ENCODE results near the gene ESRP2.

Gene ESRP2

DNA sequence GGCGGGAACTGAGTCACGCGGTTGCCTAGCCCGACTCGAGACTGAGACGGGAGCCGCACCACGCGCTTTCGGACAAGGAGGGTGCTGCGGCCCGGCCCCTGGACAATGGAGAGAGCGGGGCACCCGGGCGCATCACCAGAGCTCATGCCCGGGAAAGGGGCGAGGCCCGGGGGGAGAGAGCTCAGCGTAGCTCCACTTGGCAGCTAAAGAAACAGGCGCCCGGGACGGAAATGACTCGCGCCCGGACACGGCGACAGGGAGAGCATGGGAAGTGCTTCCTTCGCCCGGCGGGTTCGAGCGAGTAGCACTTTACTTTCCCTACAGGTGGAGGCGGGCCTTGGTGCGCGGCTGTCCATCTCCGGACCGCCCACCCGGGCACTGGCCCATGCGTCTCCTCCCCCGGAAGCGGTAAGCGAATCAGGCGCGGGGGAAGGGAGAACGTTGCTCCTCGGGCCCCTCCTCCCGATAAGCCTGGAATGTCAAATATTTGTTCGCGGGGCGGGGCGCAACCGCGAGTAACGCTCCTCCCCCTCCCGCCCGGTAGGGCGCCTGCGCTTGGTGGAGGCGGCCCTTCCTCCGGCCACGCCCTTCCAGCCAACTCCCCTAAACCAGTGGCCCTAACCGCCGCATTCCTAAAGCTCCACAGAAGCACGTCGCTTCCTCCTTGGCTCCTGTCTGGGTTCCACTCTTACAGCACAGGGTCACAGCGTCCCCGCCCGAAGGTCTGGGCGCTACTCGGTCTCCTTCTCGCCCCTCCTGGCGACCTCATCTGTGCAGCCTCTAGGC, 1.5 kb upstream of the ESRP2 start:
- DNase-seq (ENCODE audit: low read depth) = peak; percentile 83

DNA sequence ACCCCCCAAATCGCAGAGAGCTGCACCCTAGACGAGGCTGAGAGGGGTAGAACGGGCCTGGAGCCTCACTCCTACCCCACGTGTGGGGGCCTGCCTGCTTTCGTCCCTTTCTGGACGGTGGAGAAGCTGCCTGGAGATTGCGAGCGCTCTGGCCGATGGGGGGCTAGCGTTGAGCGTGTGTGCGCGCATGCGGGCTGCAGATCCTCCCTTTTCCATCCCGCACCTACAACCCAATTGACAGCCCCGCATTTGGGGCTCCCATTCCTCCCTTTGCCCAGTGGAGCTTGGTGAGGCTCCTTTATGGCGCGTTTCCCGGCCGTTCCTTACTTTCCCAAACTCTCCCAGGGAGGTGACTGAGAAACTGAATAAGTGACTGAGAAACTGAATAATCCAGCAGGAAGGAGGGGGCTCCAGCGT, 907 bp upstream of the ESRP2 start:
- no peak for DNase-seq (ENCODE audit: low read depth)

DNA sequence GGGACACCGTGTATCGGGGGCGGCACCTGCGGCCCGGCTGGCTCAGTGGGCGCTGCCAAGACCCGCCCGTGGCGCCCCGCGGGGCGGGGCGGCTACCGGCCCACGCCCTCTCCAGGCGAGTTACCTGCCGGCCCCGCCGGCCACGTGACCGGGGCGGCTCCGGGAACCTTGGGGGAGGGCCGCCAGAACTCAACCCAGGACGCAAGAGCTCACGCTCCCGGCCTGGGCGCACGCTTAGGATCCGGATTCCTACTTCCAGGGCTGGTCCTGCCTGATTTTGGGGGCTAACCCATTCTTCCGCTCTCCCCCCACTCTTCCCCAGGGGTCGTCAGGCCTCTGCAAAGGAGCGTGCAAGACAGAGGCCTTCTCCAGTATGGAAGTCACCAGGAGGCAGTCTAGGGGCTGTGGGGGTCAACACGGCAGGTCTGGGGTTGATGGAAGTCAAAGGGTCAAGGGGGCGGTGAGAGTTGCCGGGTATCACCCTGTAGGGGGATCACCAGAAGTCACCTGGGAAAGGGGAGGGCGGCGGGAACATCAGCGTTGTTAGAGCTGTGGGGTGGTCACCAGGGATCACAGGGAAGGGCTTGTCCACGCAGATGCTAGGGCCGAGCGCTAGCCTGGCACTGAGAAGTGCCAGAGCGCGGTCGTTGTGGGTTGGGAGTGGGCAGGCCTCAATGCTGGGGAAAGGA, 354 bp upstream of the ESRP2 start:
- DNase-seq (ENCODE audit: low read depth) = peak; percentile 33

DNA sequence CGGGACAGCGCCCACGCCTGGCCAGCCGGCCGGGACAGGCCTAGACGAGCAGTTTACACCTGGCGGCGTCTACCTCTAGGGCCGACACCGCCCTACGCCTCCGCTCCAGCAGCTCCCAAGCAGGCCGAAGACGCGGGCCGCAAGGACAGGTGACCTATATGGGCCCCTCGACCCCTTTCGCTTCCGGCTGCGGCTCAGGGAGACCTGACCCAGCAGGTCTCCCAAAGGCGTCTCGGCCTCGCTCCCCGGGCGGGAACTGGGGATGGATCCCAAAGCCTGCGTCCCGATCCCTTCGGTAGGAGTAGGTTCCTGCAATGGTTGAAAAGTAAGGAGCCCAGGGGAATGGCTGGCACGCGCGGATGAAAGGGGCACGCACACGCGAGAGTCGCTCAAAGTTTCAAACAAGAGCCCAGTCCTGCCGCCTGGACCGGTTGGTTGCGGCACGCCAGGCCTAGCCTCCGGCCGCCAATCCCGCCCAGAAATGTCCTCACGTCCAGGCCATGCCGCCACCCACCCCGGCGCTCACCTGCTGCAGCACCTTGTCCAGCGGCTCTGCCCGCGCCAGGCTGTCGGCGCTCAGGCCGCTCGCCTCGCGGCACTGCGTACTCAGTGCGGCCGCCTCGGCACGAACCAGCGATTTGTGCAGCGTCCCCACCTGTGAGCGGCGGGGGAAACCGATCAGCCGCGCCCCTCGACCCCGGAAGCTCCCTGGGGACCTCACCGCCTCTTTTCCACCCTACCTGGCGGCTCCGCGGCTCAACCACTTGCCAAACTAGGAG, 630 bp downstream of the ESRP2 start:
- DNase-seq (ENCODE audit: low read depth) = no peak

DNA sequence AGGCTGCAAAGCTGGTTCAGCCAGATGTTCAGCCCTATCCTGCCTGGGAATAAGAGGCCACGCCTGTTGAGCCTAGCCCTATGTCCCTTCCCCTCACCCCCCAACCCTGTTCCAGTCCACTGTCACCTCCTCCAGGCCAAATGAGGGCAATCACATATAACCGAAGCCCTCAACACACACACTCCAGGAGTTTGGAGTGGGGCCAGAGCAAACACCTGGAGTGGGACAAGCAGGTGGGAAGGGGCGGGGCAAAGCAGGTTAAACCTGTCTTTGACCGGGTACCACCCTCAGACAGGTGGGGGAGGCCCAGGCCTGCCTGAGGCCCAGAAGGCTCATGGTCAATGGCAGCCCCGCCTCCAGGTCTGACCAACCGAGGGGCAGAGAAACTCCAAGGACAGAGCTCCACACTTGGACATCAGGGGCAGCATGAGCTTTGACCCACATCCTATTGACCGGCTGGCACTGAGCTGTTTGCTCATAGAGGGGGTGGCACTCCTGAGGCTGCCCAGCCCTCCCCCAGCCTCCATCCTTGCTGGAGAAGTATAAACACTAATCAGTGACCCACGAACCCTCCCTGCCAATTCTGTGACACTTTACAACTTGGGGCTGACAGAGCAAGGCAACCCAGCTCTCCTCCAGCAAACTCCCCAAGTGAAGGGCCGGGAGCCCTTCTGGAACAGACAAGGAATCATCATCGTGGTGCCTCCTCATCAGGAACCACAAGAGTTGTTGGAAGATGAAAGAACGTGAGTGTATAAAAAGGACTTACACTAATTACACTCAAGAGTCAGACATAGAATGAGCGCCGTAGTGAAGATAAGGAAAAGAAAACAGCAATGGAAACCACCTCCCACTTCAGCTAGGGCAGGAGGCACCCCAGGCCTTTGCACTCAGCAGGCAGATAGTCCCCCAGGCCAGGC, 1.5 kb downstream of the ESRP2 start:
- DNase-seq (ENCODE audit: low read depth) = no peak

DNA sequence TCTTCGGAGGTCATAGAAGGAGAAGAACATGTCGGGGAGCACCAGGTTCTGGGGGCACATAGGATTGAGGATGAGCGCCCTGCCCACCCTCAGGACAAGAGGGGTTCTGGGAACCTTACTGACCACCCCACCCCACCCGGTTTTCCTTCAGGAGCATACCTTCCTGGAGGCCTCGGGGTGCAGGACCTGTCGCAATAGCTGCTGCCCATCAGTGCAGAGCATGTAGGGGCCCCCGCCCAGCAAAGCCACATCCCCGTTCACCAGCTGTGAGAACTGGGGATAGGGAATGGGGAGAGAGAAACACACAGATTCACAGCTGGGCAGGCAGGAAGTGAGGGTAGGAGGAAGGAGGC, 2.1 kb downstream of the ESRP2 start:
- DNase-seq (ENCODE audit: low read depth) = no peak

DNA sequence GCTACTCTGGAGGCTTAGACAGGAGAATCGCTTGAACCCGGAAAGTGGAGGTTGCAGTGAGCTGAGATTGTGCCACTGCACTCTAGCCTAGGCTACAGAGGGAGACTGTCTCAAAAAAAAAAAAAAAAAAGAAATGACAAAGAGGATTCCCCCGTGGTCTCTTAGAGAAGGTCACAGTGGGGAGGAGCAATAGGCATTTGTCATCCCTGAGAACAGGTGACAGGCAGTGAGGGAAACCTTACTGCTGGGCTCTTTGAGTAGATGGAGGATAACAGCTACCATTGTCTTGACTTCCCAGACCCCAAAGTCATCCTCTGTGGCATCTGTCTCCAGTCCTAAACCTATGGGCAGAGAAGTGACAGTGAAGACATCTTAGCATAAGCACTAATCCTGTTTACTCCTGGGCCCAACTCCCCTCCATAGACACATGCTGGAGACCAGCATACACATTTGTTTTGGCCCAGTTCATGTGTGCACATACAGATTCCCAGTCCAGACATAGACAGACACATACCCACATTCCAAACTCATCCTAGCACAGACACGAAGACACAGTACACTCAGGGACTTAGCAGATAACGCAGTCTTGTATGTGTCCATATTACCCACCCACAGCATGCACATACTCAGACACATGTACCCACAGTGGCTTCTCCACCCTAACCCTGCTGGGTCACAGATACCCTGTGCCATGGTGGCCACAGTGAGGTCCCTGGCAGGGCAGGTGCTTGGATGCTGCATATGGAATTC, 2.7 kb downstream of the ESRP2 start:
- no peak for DNase-seq (ENCODE audit: low read depth)

DNA sequence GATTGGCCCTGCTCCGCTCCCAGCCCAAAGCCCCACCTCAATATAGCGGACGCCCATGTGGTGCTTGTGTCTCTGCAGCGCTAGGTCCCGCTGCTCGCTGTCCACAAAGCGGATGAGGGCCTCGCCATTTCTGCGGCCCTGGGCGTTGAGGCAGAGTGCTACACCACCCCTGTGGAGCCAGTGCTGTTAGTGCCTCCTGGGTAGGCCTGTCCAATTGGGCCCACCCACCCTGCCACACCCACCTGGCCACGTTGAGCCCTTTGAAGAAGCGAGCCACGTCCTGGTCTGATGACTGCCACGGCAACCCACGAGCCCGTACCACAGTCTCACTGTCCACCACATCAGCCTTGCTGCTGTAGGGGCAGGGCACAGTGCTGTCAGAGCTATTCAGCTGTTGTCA, 3.6 kb downstream of the ESRP2 start:
- no peak for DNase-seq (ENCODE audit: low read depth)

DNA sequence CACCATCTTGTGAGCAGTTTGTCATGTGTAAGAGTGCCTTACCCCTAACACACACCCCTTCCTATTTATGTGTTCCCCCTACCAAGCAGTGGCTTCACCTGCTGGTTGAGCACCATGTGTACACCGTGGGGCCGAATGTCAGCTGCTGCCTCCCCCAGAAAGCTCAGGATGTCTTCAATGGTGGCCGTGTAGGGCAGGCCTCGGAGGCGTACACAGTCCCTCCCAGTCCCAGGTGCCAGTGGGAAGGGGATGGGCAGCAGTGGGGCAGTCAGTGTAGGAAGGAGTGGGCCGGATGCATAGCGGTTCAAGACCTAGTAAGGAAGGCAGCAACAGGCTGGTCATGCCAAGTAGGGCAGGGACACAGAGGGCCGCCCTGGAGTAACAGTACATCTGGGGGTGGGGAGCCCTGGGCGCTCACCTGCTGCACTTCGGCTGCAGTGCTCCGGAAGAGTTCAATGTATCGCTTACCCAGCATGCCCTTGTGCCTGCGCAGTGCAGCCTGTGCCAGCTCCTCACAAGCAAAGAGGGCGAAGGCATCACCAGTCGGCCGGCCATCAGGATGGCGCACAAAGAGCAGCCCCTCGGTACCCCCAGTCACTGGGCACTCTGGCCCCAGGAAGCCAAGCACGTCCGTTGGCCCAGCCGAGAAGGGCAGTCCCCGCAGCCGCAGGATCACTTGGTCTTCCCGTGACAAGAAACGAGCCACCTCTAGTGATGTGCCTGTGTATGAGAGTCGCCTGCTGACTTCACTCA, 4.4 kb downstream of the ESRP2 start:
- no peak for DNase-seq (ENCODE audit: low read depth)

DNA sequence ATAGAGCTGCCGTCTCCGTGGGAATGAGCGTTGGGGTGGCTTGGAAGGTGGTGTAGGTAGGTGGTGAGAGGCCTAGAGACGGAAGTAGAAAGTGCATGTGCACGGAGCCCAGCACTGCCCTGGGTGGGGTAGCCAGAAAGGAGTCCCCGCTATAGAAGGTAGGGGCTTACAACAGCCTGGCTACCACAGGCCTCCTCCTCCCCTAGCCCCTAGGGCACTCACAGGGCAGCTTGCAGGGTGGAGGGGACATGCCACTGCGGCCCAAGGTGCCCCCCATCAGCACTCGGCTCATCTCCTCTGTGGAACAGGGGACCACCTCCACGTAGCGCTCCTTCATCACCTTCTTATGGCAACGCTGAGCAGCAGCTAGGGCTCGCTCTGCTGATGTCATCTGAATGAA, 5.0 kb downstream of the ESRP2 start:
- no peak for DNase-seq (ENCODE audit: low read depth)

DNA sequence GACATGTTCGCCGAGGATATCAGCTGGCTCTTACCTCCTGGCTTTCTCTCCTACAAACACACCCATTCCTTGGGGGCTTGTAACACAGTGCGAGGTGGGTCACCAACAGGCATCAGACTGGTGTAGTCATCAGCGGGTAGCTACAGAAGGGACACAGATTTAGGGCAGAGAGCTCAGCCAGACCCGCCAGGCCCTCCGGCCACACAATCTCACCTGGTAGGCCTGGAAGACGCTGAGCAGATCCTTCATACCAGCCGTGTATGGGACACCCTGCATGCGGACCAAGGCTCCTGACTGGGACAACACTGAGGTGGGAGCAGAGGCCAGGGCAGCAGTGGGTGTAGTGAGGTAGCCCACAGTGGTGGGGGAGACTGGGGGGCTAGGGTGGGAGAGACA, 5.8 kb downstream of the ESRP2 start:
- DNase-seq (ENCODE audit: low read depth) = no peak

DNA sequence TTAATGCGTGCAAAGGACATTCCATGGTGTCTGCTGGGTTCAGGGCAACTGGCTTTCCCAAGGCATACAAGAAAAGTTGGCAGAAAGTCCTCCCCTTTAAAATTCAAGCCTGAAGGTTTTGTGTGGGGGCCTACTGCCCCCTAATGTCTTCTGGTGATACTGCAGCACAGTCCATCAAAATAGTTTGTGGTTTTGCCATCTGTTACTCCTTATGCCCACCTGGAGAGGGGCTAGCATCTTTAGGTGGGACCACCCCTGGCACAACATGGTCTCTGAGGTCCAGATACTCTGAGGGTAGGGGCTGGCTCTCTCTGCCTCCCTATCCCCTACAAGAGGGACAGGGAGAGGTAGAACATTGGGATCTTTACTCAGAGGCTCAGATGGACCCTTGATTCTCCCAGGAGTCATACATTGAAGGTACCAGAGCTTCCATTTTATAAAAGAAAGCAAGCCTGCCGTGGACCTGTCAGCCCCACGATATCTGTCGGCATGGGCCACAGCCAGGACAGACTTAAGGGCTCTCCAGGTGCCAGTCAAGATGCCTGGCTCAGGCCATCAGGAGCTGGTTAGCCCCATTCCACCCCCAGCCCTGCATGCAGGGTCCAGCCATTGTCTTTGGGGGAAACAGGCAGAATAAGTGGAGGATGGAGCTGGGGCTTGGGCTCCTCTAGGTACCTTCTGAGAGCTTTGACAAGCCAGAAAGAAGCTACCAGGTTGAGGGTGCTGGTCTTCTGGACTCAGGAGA, 6.3 kb downstream of the ESRP2 start:
- DNase-seq (ENCODE audit: low read depth) = peak; percentile 31

DNA sequence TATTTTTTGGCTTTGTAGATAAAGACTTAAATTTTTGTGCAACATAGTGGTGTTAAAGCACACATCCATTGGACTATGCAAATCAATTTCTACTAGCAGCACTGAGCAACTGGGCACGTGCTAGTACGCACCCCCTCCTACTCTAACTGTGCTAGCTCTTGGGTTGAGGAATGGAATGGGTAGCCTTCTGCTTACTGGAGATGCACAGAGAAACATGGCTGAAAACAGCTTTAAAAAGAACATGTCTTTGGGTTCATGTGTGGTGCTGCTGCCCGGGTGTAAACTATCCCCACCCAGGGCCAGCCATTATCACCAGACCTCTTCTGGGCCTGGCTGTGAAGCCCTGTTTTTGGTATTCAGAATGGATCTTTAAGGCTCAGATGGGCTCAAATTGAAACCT, 7.3 kb downstream of the ESRP2 start:
- DNase-seq (ENCODE audit: low read depth) = no peak

DNA sequence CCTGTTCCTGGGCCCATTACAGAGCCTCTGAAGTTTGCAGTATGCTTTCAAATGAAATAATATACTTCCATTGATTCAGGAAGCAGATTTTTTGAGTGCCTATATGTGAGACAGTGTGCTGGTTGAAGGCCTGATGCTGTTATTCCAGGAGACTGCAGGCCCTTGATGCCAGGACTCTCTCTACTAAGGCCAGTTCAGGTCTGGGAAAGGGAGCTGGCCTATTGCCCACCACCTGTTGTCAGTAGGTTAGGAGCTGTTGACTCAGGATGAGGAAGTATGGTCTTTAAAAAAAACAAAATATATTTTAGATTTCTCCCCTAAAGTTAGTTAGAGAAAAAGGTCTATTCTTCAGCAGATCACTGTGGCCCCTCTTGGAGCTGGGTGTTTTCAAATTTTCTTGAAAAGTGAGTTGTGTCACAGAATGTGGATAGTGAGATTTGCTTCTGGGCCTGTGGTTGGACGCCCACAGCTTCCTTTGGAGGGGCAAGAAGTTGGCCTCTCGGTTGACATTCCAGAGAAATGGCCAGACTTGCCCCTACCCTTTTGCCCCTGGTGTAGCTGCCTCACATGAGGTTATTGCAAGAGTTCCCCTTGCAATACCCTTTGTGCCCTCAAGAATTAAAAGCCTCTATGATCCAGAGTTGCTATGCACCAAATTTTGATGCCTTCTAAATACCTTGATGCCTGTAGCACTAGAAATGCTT, 7.9 kb downstream of the ESRP2 start:
- DNase-seq (ENCODE audit: low read depth) = no peak

DNA sequence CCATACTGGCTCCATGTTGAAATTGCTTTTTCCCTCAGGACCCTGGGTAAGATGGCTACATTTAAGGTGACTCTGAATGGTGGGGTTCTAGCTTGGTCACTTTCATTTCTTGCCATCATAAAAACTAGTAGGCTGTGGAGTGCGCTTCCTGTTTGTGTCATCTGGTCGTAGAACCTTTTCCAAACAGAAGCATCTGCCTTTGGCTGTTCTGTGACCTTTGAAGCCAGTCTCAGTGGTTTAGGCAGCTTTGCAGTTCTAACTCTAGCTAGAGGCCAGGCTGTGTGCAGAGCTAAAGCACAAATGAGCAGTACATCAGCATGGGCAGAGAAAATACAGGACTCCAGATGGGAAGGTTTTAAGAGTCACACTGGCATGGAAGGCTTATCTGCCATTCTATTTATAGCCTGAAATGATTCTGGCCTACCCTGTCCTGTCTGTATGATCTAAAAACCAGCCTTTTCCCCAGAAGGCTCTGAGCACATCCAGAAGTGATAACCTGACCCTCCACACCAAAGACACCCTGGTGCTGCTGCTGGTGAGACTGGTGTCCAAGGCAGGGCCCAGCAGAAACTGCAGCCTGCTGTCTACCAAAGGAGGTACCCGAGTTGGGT, 8.6 kb downstream of the ESRP2 start:
- no peak for DNase-seq (ENCODE audit: low read depth)

DNA sequence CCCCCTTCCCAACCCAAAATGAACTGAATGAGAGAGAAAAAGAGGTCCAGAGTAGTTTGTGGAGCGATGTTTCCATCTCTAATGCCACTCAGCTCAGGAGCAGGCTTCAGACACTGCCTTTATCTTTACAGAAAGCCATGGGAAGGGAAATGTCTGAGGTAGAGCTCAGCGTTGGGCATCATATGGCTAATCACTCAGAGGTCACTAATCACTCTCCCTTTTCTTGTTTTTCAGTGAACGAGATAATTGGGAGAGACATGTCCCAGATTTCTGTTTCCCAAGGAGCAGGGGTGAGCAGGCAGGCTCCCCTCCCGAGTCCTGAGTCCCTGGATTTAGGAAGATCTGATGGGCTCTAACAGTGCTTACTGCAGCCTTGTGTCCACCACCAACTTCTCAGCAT, 9.8 kb downstream of the ESRP2 start:
- no peak for DNase-seq (ENCODE audit: low read depth)

DNA sequence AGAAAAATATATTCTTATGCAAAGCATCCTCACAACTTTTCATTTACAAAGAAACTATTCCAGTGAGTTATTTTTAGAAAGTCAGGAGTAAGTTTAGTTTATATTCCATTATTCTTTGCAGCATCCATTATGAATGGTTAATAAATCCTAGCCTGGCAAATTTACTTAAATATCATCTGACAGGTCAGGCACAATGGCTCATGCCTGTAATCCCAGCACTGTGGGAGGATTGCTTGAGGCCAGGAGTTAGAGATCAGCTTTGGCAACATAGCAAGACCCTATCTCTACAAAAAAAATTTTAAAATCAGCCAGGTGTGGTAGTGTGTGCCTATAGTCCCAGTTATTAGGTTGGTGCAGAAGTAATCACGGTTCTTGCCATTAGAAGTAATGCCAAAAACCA, 12.9 kb downstream of the ESRP2 start:
- no peak for DNase-seq (ENCODE audit: low read depth)

DNA sequence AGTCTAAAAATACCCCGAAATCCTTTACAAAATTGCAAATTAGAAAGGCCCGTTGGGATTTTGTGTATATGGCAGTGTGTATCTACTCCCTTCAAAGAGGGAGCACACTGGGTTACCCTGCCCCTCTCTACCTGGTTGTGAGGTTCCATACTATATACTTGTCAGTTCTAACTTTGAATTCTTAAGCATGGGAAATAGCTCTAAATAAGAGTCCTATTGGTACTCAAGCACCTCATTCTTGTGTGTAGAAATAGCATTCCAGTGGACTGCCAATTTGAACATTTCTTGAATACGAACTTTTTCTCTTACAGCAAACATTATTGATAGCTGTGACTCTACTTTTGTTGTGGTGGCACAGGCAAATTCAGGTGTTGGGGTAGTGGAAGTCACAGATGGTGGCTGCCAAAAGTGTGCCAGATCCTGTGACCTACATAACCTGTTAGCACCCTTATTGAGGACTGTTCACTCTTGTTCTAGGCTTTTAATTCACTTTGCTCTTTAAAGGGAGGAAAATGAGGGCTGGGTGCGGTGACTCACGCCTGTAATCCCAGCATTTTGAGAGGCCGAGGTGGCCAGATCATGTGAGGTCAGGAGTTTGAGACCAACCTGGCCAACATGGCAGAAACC, 16.1 kb downstream of the ESRP2 start:
- DNase-seq (ENCODE audit: low read depth) = no peak
